ENCODE data around the gene AP4S1.
"Not testable (repeated sequence)": the region's sequence is repeated elsewhere in the genome, so short reads cannot be mapped to it uniquely, and the experiment has no call there.

The AP4S1 gene

GRCh38 chr14:31009836-31010574 is 15.4 kb upstream of the AP4S1 start:
- DNase-seq: no peak

GRCh38 chr14:31010935-31011334 is 14.5 kb upstream of the AP4S1 start:
- no peak for DNase-seq

GRCh38 chr14:31013841-31014240 is 11.6 kb upstream of the AP4S1 start:
- no peak for DNase-seq

GRCh38 chr14:31018057-31018645 is 7.3 kb upstream of the AP4S1 start:
- no peak for DNase-seq

- no peak for DNase-seq
These were observed 4.4 kb upstream of the AP4S1 start for GRCh38 chr14:31020834-31021575.

- no peak for DNase-seq
These were observed 3.9 kb upstream of the AP4S1 start for GRCh38 chr14:31021576-31021949.

- DNase-seq: no peak
These were observed 3.1 kb upstream of the AP4S1 start for GRCh38 chr14:31022386-31022785.

- peak; percentile 7 for DNase-seq
These were observed 1.4 kb upstream of the AP4S1 start for GRCh38 chr14:31024010-31024480.

GRCh38 chr14:31024577-31025366 is 677 bp upstream of the AP4S1 start:
- no peak for DNase-seq

- no peak for DNase-seq
These were observed 614 bp downstream of the AP4S1 start, which contains the start of gene STRN3 for GRCh38 chr14:31026077-31026449. TSS of gene STRN3 (minus strand) at chr14:31026379. CDS start at chr14:31026185, 194 bp downstream.

- peak; percentile 95 for DNase-seq
These were observed 1.2 kb downstream of the AP4S1 start for GRCh38 chr14:31026450-31027235.

- no peak for DNase-seq
These were observed 2.4 kb downstream of the AP4S1 start for GRCh38 chr14:31027847-31028246.

GRCh38 chr14:31029016-31029970 is 3.8 kb downstream of the AP4S1 start:
- peak; percentile 23 for DNase-seq

GRCh38 chr14:31030469-31030868 is 5.0 kb downstream of the AP4S1 start:
- no peak for DNase-seq

- no peak for DNase-seq
These were observed 11.1 kb downstream of the AP4S1 start for GRCh38 chr14:31036552-31036951.

GRCh38 chr14:31037709-31038221 is 12.3 kb downstream of the AP4S1 start:
- no peak for DNase-seq

- DNase-seq: no peak
These were observed 13.2 kb downstream of the AP4S1 start for GRCh38 chr14:31038521-31039166.

GRCh38 chr14:31042300-31042699 is 16.9 kb downstream of the AP4S1 start:
- DNase-seq: no peak

- not testable (repeated sequence) for DNase-seq
These were observed 17.4 kb downstream of the AP4S1 start for GRCh38 chr14:31042893-31043292.

GRCh38 chr14:31043379-31043778 is 17.9 kb downstream of the AP4S1 start:
- DNase-seq: no peak
